ENCODE measurements around the gene UQCRC1. TPM values are rescaled to one million over a fixed set of nuclear protein-coding genes. Genes with fewer than 3 reads are reported as not detected.

The UQCRC1 gene
- total and polyA plus RNA-seq, 2 of the 8 experiments (the other 6 are each of a cell fraction or from before 2014, with no cell fraction given), result 310 to 720 TPM

- TF ChIP-seq, protein P1, sequence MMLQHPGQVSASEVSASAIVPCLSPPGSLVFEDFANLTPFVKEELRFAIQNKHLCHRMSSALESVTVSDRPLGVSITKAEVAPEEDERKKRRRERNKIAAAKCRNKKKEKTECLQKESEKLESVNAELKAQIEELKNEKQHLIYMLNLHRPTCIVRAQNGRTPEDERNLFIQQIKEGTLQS (IDR thresholded peaks at IDR 0.05; ENCODE audit: insufficient read depth, low read depth, low read length), result no peak
- peak; percentile 55 to 67 for TF ChIP-seq RAD21 (IDR thresholded peaks at IDR 0.05 in 1 of 2, conservative IDR thresholded peaks at IDR 0.05 in 1 of 2; ENCODE audit: low read depth in 2 of 2, low read length in 2 of 2)
- no peak for TF ChIP-seq SUZ12 (IDR thresholded peaks at IDR 0.05; ENCODE audit: low read length)
- no peak for TF ChIP-seq ATF2 (IDR thresholded peaks at IDR 0.05; ENCODE audit: low read length)
- TF ChIP-seq EZH2 (IDR thresholded peaks at IDR 0.05; ENCODE audit: low read depth, low read length, severe bottlenecking), result no peak
- TF ChIP-seq JUND (IDR thresholded peaks at IDR 0.05; ENCODE audit: low read length), result no peak
- TF ChIP-seq SIN3A (conservative IDR thresholded peaks at IDR 0.05 in 1 of 2, IDR thresholded peaks at IDR 0.05 in 1 of 2; ENCODE audit: low read depth in 1 of 2, low read length in 2 of 2), result peak in 1 of 2 experiments; percentile 78; a peak in 2 of 4 replicates
- TF ChIP-seq EP300 (IDR thresholded peaks at IDR 0.05; ENCODE audit: borderline replicate concordance in 1 of 2, low read depth in 2 of 2, low read length in 2 of 2), result no peak
- no peak for TF ChIP-seq CEBPB (IDR thresholded peaks at IDR 0.05; ENCODE audit: low read depth, low read length)
- peak; percentile 30; the same call in 1 of the 2 replicates for TF ChIP-seq CREB1 (IDR thresholded peaks at IDR 0.05)
- no peak for TF ChIP-seq MAFK (IDR thresholded peaks at IDR 0.05; ENCODE audit: low read depth, low read length)
- no peak for TF ChIP-seq RNF2 (IDR thresholded peaks at IDR 0.05; ENCODE audit: borderline replicate concordance, low read depth, low read length, missing control alignments, poor library complexity, severe bottlenecking)
- TF ChIP-seq JUN (IDR thresholded peaks at IDR 0.05; ENCODE audit: low read depth, low read length), result no peak
- TF ChIP-seq SP1 (IDR thresholded peaks at IDR 0.05; ENCODE audit: low read depth, low read length), result peak; percentile 64; the same call in 1 of the 2 replicates
- peak; percentile 86 for TF ChIP-seq TAF1 (IDR thresholded peaks at IDR 0.05; ENCODE audit: low read depth, low read length)
- no peak for TF ChIP-seq TCF12 (IDR thresholded peaks at IDR 0.05; ENCODE audit: low read depth, low read length)
- TF ChIP-seq SP4 (IDR thresholded peaks at IDR 0.05; ENCODE audit: low read length), result no peak
- no peak for TF ChIP-seq SIRT6 (IDR thresholded peaks at IDR 0.05; ENCODE audit: low read length)
- TF ChIP-seq TEAD4 (IDR thresholded peaks at IDR 0.05; ENCODE audit: low read depth, low read length), result 0 out of 2 replicates have a peak, but pooled peaks have one; percentile 38
- TF ChIP-seq, protein P2, sequence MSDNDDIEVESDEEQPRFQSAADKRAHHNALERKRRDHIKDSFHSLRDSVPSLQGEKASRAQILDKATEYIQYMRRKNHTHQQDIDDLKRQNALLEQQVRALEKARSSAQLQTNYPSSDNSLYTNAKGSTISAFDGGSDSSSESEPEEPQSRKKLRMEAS (IDR thresholded peaks at IDR 0.05), result peak; percentile 49
- no peak for TF ChIP-seq CHD2 (IDR thresholded peaks at IDR 0.05; ENCODE audit: low read length)
These were observed 26.0 kb upstream of the UQCRC1 start, which contains the start of gene SLC26A6 (continued) for GRCh38 chr3:48635222-48636021.

Data from H1 (cell line).